PC-9 (cell line): Measurements from ENCODE around the gene NBEAL1. TPM values are rescaled to one million over a fixed set of nuclear protein-coding genes. Genes with fewer than 3 reads are reported as not detected.
"Not testable (repeated sequence)": the region's sequence is repeated elsewhere in the genome, so short reads cannot be mapped to it uniquely, and the experiment has no call there.

Experiments used
- BruUV-seq: library from RNA; stranded (reverse); fragments of 400-500 nt; replicated peaks from 2 replicates; lab custom pipeline; 2021; lab: Mats Ljungman, UMichigan
- CTCF ChIA-PET: fragments of 300-600 bp; sonication (Branson Sonifier 250); formaldehyde crosslinking; loops from one replicate; lab custom pipeline; 2022; ENCODE audit warnings: antibody characterized with exemption; lab: Charles Lee
- POLR2A ChIA-PET: fragments of 300-600 bp; sonication (Branson Sonifier 250); formaldehyde crosslinking; loops from one replicate; lab custom pipeline; 2022; ENCODE audit warnings: antibody characterized with exemption; ENCODE audit not compliant: unreplicated experiment; lab: Charles Lee
- DNase-seq, 2 experiments: peaks; one replicate each; pipeline versions ENCODE4 v3.0.0 to v3.0.0-alpha.2; 2015 to 2022; ENCODE audit warnings: mixed read lengths in 1 of 2
- H2AFZ ChIP-seq: fragments of 200-600 bp; sonication (generic); 2 replicates; pipeline ENCODE4 v1.8.1; 2017; ENCODE audit warnings: antibody characterized with exemption
- H3F3A ChIP-seq: fragments of 200-600 bp; sonication (generic); 2 replicates; pipeline ENCODE4 v1.8.1; 2017; ENCODE audit warnings: antibody characterized with exemption, mild to moderate bottlenecking, low read depth; ENCODE audit not compliant: insufficient read depth
- H3K27ac ChIP-seq: fragments of 200-600 bp; sonication (generic); 2 replicates; pipeline ENCODE4 v1.6.1; 2016; ENCODE audit warnings: mixed run types
- H3K27me3 ChIP-seq: fragments of 200-600 bp; sonication (generic); 2 replicates; pipeline ENCODE4 v1.6.1; 2016; ENCODE audit warnings: low read depth, mixed run types; ENCODE audit not compliant: insufficient read depth
- H3K36me3 ChIP-seq: fragments of 200-600 bp; sonication (generic); 2 replicates; pipeline ENCODE4 v1.6.1; 2016; ENCODE audit warnings: low read depth, mixed run types
- H3K4me1 ChIP-seq: fragments of 200-600 bp; sonication (generic); replicated peaks from 2 replicates; pipeline ENCODE4 v1.6.1; 2016; ENCODE audit warnings: mixed run types; ENCODE audit not compliant: insufficient read depth
- H3K4me2 ChIP-seq: fragments of 200-600 bp; sonication (generic); 2 replicates; pipeline ENCODE4 v1.6.1; 2017; ENCODE audit warnings: mixed run types
- H3K4me3 ChIP-seq: fragments of 200-600 bp; sonication (generic); 2 replicates; pipeline ENCODE4 v1.6.1; 2016; ENCODE audit warnings: mixed run types
- H3K79me2 ChIP-seq: fragments of 200-600 bp; sonication (generic); 2 replicates; pipeline ENCODE4 v1.6.1; 2017; ENCODE audit warnings: low read depth, mixed run types
- H3K9me2 ChIP-seq: fragments of 200-600 bp; sonication (generic); 2 replicates; pipeline ENCODE4 v1.8.1; 2017; ENCODE audit warnings: mild to moderate bottlenecking; ENCODE audit not compliant: insufficient read depth
- H3K9me3 ChIP-seq: fragments of 200-600 bp; sonication (generic); 2 replicates; pipeline ENCODE4 v1.8.1; 2016; ENCODE audit warnings: low read depth; ENCODE audit not compliant: insufficient read depth
- H4K20me1 ChIP-seq: fragments of 200-600 bp; sonication (generic); 2 replicates; pipeline ENCODE4 v1.8.1; 2017; ENCODE audit not compliant: insufficient read depth
- CTCF ChIP-seq: fragments of 200-600 bp; sonication (generic); conservative IDR thresholded peaks from 2 replicates; pipeline ENCODE4 v1.6.1; 2017; ENCODE audit warnings: mixed run types, antibody characterized with exemption, mild to moderate bottlenecking, moderate library complexity
- EZH2 ChIP-seq: fragments of 200-600 bp; sonication (generic); IDR thresholded peaks from 2 replicates; pipeline ENCODE4 v1.8.0; 2017; ENCODE audit warnings: antibody characterized with exemption, low read depth
- intact Hi-C: fragments of 100-400 bp; cut with micrococcal nuclease; formaldehyde crosslinking; loops from one replicate; pipeline ENCODE4 v1.10.0; 2022; ENCODE audit not compliant: unreplicated experiment
- total RNA-seq: library from RNA; stranded (reverse); gene quantifications from 2 replicates; pipeline ENCODE4 v1.2.3, GENCODE V29; 2021

NBEAL1 gene
- total RNA-seq, 1 experiment from 2014 or later: 19.5 TPM

DNA sequence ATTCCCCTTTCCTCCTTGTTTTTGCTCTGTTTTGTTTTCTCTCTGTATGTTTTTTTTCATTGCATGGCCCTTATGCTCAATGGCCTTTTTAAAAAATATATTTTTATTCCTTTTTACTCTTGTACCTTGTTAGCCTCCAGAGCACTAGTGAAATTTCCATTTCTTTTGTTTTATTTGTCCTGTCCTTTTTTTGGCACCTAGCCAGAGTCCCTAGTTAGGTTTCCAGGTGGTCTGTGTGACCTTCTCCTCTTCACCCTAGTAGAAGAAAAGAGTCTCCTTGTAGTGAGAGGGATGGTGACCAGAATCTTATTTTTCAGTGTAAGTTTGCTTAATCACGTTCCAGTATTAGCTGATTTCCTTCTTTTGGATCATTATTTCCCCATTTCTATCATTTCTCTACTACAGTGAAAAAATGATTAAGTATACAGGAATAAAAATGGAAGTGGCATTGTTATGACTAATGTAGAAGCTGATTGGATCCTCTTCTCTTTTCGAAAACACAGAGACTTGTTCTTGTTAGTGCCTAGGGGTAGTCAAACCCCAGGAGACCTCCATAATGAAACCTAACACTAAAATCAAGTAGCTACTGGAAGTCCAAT lies 65.9 kb downstream of the NBEAL1 start:
- DNase-seq: no peak
- no peaks in the 10 kb centered on the region for H3F3A ChIP-seq
- no peak for TF ChIP-seq CTCF
- no peak for TF ChIP-seq EZH2
- peaks cover 11% of the 10 kb centered on the region for H3K4me1 ChIP-seq
- CTCF ChIA-PET: no interaction called here
- intact Hi-C loops: no loop called here
- H3K4me2 ChIP-seq: no peak overlapping the region
- H3K27me3 ChIP-seq: no peaks in the 10 kb centered on the region
- no peaks in the 10 kb centered on the region for H3K9me2 ChIP-seq
- no peak overlapping the region for H2AFZ ChIP-seq
- no peaks in the 10 kb centered on the region for H3K79me2 ChIP-seq
- no TSS peak for BruUV-seq
- H3K36me3 ChIP-seq: no peaks in the 10 kb centered on the region
- H4K20me1 ChIP-seq: no peaks in the 10 kb centered on the region
- no peaks in the 10 kb centered on the region for H3K9me3 ChIP-seq
- no peak overlapping the region for H3K27ac ChIP-seq
- POLR2A ChIA-PET: no interaction called here
- no peak overlapping the region for H3K4me3 ChIP-seq

DNA sequence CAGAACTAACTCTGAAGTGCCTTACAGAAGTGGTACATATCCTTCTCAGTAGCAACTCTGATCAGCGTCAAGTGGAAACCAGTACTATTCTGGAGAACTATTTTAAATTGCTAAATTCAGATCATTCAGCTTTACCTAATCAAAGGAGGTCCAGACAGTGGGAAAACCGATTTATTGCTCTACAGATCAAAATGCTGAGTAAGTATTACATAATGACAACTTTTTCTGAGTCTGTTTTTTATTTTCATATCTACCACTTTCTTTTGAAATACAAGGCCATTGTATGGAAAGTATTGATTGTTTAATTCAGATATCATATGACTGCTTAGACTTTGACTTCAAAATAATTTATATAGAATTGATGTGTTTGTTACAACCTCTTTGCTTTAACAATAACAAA lies 68.7 kb downstream of the NBEAL1 start:
- ChIA-PET POLR2A (no interaction called here), CTCF (no interaction called here)
- no peaks in the 10 kb centered on the region for H4K20me1 ChIP-seq
- H3K9me2 ChIP-seq: no peaks in the 10 kb centered on the region
- no TSS peak for BruUV-seq
- no peak overlapping the region for H2AFZ ChIP-seq
- no peaks in the 10 kb centered on the region for H3K4me1 ChIP-seq
- no peak overlapping the region for H3K4me2 ChIP-seq
- intact Hi-C loops: no loop called here
- no peaks in the 10 kb centered on the region for H3K27me3 ChIP-seq
- H3K36me3 ChIP-seq: no peaks in the 10 kb centered on the region
- no peaks in the 10 kb centered on the region for H3K79me2 ChIP-seq
- no peak for DNase-seq
- no peak overlapping the region for H3K4me3 ChIP-seq
- no peaks in the 10 kb centered on the region for H3K9me3 ChIP-seq
- H3F3A ChIP-seq: no peaks in the 10 kb centered on the region
- TF ChIP-seq CTCF: no peak
- no peak overlapping the region for H3K27ac ChIP-seq

DNA sequence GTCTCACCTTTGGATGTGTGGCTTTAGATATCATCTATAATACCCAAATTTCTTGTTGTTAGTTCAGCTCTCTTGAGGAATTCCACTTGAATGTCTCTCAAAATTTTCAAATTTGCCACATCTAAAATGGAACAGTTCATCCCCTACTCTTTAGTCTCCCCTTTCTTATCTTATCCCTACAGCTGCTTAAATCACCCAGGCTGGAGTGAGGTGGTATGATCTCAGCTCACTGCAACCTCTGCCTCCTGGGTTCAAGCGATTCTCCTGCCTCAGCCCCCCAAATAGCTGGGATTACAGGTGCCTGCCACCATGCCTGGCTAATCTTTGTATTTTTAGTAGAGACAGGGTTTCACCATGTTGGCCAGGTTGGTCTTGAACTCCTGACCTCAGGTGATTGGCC lies 71.7 kb downstream of the NBEAL1 start:
- intact Hi-C loops, BruUV-seq, H3F3A ChIP-seq, H3K4me2 ChIP-seq, H3K27me3 ChIP-seq, H3K4me1 ChIP-seq, H3K9me3 ChIP-seq, H2AFZ ChIP-seq, H3K27ac ChIP-seq, H4K20me1 ChIP-seq, POLR2A ChIA-PET, DNase-seq, H3K4me3 ChIP-seq, H3K9me2 ChIP-seq, H3K36me3 ChIP-seq, H3K79me2 ChIP-seq: not testable (repeated sequence)
- CTCF ChIA-PET: interaction anchor here (0.7 kb wide), 1 partner anchor 13 kb away, joined by 4 read pairs; no protein-coding TSS in a partner anchor

- H3F3A ChIP-seq, H3K4me2 ChIP-seq, H3K27me3 ChIP-seq, H3K9me3 ChIP-seq, H4K20me1 ChIP-seq, H3K36me3 ChIP-seq, CTCF ChIA-PET, POLR2A ChIA-PET, H3K4me3 ChIP-seq, intact Hi-C loops, H3K27ac ChIP-seq, H3K79me2 ChIP-seq, BruUV-seq, H3K9me2 ChIP-seq, DNase-seq, H3K4me1 ChIP-seq, H2AFZ ChIP-seq: not testable (repeated sequence)
Observed at GRCh38 chr2:203090721-203091120, 76.0 kb downstream of the NBEAL1 start.
